GM23338 (cell line): ENCODE measurements around the gene ANKRD53. TPM values are rescaled to one million over a fixed set of nuclear protein-coding genes. Genes with fewer than 3 reads are reported as not detected.
"Not testable (repeated sequence)": the region's sequence is repeated elsewhere in the genome, so short reads cannot be mapped to it uniquely, and the experiment has no call there.

Source experiments
- ATAC-seq: fragments of 200-7000 bp; cut with Tn5 transposase; 3 replicates; pipeline ENCODE4 v1.9.1; 2020
- DNase-seq: peaks from one replicate; pipeline ENCODE4 v3.0.0-alpha.2; 2015; ENCODE audit warnings: low spot score
- H2AFZ ChIP-seq: fragments of 200-600 bp; sonication (generic); 2 replicates; pipeline ENCODE4 v1.8.0; 2016; ENCODE audit warnings: antibody characterized with exemption, mild to moderate bottlenecking, moderate library complexity
- H3F3A ChIP-seq: fragments of 200-600 bp; sonication (generic); replicated peaks from 2 replicates; pipeline ENCODE4 v1.8.0; 2017; ENCODE audit warnings: antibody characterized with exemption, mixed run types, low read depth
- H3K27ac ChIP-seq: fragments of 200-600 bp; sonication (generic); 2 replicates; pipeline ENCODE4 v1.6.1; 2016; ENCODE audit warnings: low read depth
- H3K27me3 ChIP-seq: fragments of 200-600 bp; sonication (generic); 2 replicates; pipeline ENCODE4 v1.8.0; 2016; ENCODE audit warnings: mild to moderate bottlenecking, mixed run types, moderate library complexity; ENCODE audit not compliant: insufficient read depth
- H3K36me3 ChIP-seq: fragments of 200-600 bp; sonication (generic); 2 replicates; pipeline ENCODE4 v1.8.0; 2016; ENCODE audit warnings: mild to moderate bottlenecking; ENCODE audit not compliant: insufficient read depth
- H3K4me1 ChIP-seq: fragments of 200-600 bp; sonication (generic); 2 replicates; pipeline ENCODE4 v1.8.0; 2016; ENCODE audit warnings: mild to moderate bottlenecking, moderate library complexity; ENCODE audit not compliant: insufficient read depth
- H3K4me2 ChIP-seq: fragments of 200-600 bp; sonication (generic); 2 replicates; pipeline ENCODE4 v1.7.1; 2017; ENCODE audit warnings: mixed run types
- H3K4me3 ChIP-seq: fragments of 200-600 bp; sonication (generic); 2 replicates; pipeline ENCODE4 v1.6.1; 2016; ENCODE audit warnings: mixed run types
- H3K79me2 ChIP-seq: fragments of 200-600 bp; sonication (generic); replicated peaks from 2 replicates; pipeline ENCODE4 v1.8.0; 2017; ENCODE audit warnings: mild to moderate bottlenecking; ENCODE audit not compliant: insufficient read depth
- H3K9me2 ChIP-seq: fragments of 200-600 bp; sonication (generic); 2 replicates; pipeline ENCODE4 v1.8.0; 2017; ENCODE audit not compliant: insufficient read depth
- H4K20me1 ChIP-seq: fragments of 200-600 bp; sonication (generic); replicated peaks from 2 replicates; pipeline ENCODE4 v1.8.0; 2017; ENCODE audit warnings: mild to moderate bottlenecking; ENCODE audit not compliant: insufficient read depth
- H3K27ac Mint-ChIP-seq: 2 replicates; pipeline ENCODE4 v1.8.0; 2020; ENCODE audit warnings: inconsistent platforms, mild to moderate bottlenecking, moderate library complexity, mixed read lengths
- H3K27me3 Mint-ChIP-seq: 3 replicates; pipeline ENCODE4 v1.8.0; 2022; ENCODE audit warnings: low read depth, mild to moderate bottlenecking, moderate library complexity, mixed read lengths, inconsistent platforms; ENCODE audit not compliant: insufficient read depth, poor library complexity
- H3K36me3 Mint-ChIP-seq: 3 replicates; pipeline ENCODE4 v1.8.0; 2021; ENCODE audit warnings: low read depth, mild to moderate bottlenecking, inconsistent platforms, moderate library complexity, mixed read lengths
- H3K4me1 Mint-ChIP-seq: 3 replicates; pipeline ENCODE4 v1.8.0; 2020; ENCODE audit warnings: mild to moderate bottlenecking, inconsistent platforms, mixed read lengths
- H3K4me3 Mint-ChIP-seq: 3 replicates; pipeline ENCODE4 v1.8.0; 2021; ENCODE audit warnings: moderate library complexity, mild to moderate bottlenecking, inconsistent platforms, mixed read lengths
- H3K9me3 Mint-ChIP-seq: 3 replicates; pipeline ENCODE4 v1.8.0; 2020; ENCODE audit warnings: moderate library complexity, mild to moderate bottlenecking, inconsistent platforms, mixed read lengths
- CTCF ChIP-seq, 2 experiments: fragments of 200-600 bp in 1 of 2; sonication (generic) in 1 of 2; conservative IDR thresholded peaks; 2 replicates each; pipeline versions ENCODE4 v1.5.1 to v1.6.1; 2016 to 2017; ENCODE audit warnings: antibody characterized with exemption in 2 of 2, low read depth in 2 of 2, mild to moderate bottlenecking in 2 of 2, moderate library complexity in 1 of 2
- EZH2 ChIP-seq: fragments of 200-600 bp; sonication (generic); IDR thresholded peaks from one replicate; pipeline ENCODE4 v1.8.0; 2017; ENCODE audit warnings: antibody characterized with exemption, mild to moderate bottlenecking, low read depth; ENCODE audit not compliant: unreplicated experiment
- REST ChIP-seq: IDR thresholded peaks from one replicate; pipeline ENCODE4 v1.6.1; 2018; ENCODE audit warnings: antibody characterized with exemption; ENCODE audit not compliant: unreplicated experiment
- STAT1 ChIP-seq: IDR thresholded peaks from one replicate; pipeline ENCODE4 v1.6.1; 2016; ENCODE audit warnings: antibody characterized with exemption; ENCODE audit not compliant: unreplicated experiment
- ZNF114 ChIP-seq: fragments of 250-450 bp; sonication (Bioruptor Pico); IDR thresholded peaks from 2 replicates; pipeline ENCODE4 v1.5.0; 2020; ENCODE audit warnings: mild to moderate bottlenecking, moderate library complexity
- ZNF331 ChIP-seq: fragments of 250-450 bp; sonication (Bioruptor Pico); IDR thresholded peaks from 2 replicates; pipeline ENCODE4 v1.5.0; 2020; ENCODE audit warnings: low read depth, mild to moderate bottlenecking, moderate library complexity
- ZNF462 ChIP-seq: fragments of 250-450 bp; sonication (Bioruptor Pico); IDR thresholded peaks from 2 replicates; pipeline ENCODE4 v1.5.0; 2020; ENCODE audit warnings: mild to moderate bottlenecking, moderate library complexity
- polyA plus RNA-seq: library from polyadenylated mRNA; unstranded; fragments of >200 nt; fragmentation: Nextera tagmentation; extraction: Ambion mirVana; gene quantifications from 2 replicates; pipeline ENCODE4 v1.2.1, GENCODE V29; 2016
- total RNA-seq: library from RNA; depleted of rRNA; stranded (reverse); fragments of >200 nt; shearing (Covaris generic); gene quantifications from 2 replicates; pipeline ENCODE4 v1.2.3, GENCODE V29; 2014

Gene ANKRD53
- total and polyA plus RNA-seq, 2 experiments from 2014 or later: 0.32 to 0.73 TPM

DNA sequence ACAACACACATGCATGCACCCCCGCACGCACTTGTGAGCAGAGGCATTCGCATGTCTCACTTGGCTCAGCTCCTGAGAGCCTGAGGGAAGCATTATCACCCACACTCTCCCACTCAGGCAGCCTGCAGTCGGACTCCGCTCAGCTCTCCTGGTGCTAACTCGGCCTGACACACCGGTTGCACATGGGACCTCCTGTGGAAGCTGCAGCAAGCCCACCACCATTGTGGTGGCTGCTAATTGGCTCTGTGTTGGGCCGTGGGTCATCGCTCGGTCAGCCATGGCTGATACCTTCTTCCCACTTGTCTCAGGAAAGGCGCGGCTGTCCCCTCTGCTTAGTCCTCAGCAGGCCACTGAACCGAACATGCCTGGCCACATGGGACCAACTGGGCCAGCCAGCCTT, 29.9 kb downstream of the ANKRD53 start (continued):
- TF ChIP-seq REST: no peak
- TF ChIP-seq STAT1: no peak
- no peak for TF ChIP-seq ZNF114 (CRISPR knock-in tag)
- no peak for TF ChIP-seq EZH2
- no peak for TF ChIP-seq CTCF (conservative IDR thresholded peaks at IDR 0.05; ENCODE audit: low read depth in 2 of 2)

GRCh38 chr2:71011786-71012185, 33.4 kb downstream of the ANKRD53 start:
- not testable (repeated sequence) for H3K27ac Mint-ChIP-seq, H3K27ac ChIP-seq, DNase-seq, H4K20me1 ChIP-seq, ATAC-seq, H3K4me2 ChIP-seq, H3K9me3 Mint-ChIP-seq, H3K4me3 Mint-ChIP-seq, H3K4me1 ChIP-seq, H3K27me3 Mint-ChIP-seq, H3K4me1 Mint-ChIP-seq, H3F3A ChIP-seq, H3K4me3 ChIP-seq, H3K9me2 ChIP-seq, H3K36me3 ChIP-seq, H2AFZ ChIP-seq, H3K79me2 ChIP-seq, H3K36me3 Mint-ChIP-seq, H3K27me3 ChIP-seq

GRCh38 chr2:71018625-71019024, 40.2 kb downstream of the ANKRD53 start:
- Histone ChIP-seq H3F3A (no peaks in the 10 kb centered on the region), H4K20me1 (no peaks in the 10 kb centered on the region), H3K36me3 (no peaks in the 10 kb centered on the region), H3K4me1 (no peaks in the 10 kb centered on the region), H3K9me2 (no peaks in the 10 kb centered on the region; the same call in 1 of the 2 replicates), H3K27ac (no peak overlapping the region), H3K4me3 (no peak overlapping the region), H3K4me2 (no peak overlapping the region), H3K27me3 (no peaks in the 10 kb centered on the region), H3K79me2 (no peaks in the 10 kb centered on the region), H2AFZ (no peak overlapping the region)
- TF ChIP-seq EZH2 (no peak), ZNF462 (CRISPR knock-in tag) (no peak), ZNF331 (no peak)
- DNase-seq: no peak
- no peak for ATAC-seq
- Mint-ChIP-seq H3K27me3 (peaks cover 2% of the 10 kb centered on the region), H3K9me3 (no peaks in the 10 kb centered on the region), H3K4me3 (no peak overlapping the region), H3K36me3 (no peaks in the 10 kb centered on the region), H3K27ac (no peak overlapping the region), H3K4me1 (peaks cover 8% of the 10 kb centered on the region; the same call in 2 of the 3 replicates)
